ENCODE results near the gene RPS6KA5. TPM values are rescaled to one million over a fixed set of nuclear protein-coding genes. Genes with fewer than 3 reads are reported as not detected.
"Not testable (repeated sequence)": the region's sequence is repeated elsewhere in the genome, so short reads cannot be mapped to it uniquely, and the experiment has no call there.

RPS6KA5 gene
- total RNA-seq, 1 donor from 2014 or later = 4.1 TPM

DNA sequence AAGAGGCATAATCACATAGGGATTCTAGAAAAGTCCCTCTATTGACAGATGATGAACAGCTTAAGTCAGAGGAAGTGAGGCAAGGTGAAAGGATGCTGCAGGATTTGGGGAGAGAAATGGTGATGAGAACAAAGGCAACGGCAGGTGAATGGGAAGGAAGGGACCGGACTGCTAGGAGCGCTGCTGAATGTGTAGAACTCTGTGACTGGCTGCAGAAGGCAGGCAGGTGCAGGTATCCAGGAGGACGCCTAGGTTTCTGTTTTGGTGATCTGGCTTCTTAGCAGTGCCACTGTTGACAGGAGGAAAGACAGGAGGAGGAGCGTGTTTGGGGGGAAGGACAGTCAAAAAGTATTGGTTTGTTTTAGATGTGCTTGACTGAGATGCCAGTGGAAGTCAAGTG, 185.8 kb downstream of the RPS6KA5 start:
- no peak for DNase-seq (ENCODE audit: low spot score)

GRCh38 chr14:90871605-90872233, 188.7 kb downstream of the RPS6KA5 start:
- no peak for DNase-seq (ENCODE audit: low spot score)

GRCh38 chr14:90870950-90871604, 189.4 kb downstream of the RPS6KA5 start:
- peak; percentile 21 for DNase-seq (ENCODE audit: low spot score)

GRCh38 chr14:90867501-90867900, 192.9 kb downstream of the RPS6KA5 start:
- no peak for DNase-seq (ENCODE audit: low spot score)

DNA sequence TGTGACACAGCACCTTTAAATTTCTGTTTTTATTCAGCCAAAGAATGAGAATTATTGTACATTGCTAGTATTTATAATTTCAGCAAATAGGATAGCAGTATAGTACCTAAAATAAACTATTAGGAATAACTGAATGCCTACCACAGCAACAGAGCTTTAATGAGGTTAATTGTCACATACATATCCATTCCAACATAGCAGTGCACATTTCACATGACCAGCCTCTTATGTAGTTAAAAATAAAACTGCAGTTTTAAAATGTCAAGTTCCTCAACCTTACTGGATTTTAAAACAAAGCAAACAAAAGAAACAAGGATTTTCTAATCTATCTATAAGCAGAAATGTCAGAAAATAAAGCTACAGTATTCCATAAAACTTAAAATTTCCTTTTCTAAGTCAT, 193.6 kb downstream of the RPS6KA5 start:
- DNase-seq (ENCODE audit: low spot score) = no peak

DNA sequence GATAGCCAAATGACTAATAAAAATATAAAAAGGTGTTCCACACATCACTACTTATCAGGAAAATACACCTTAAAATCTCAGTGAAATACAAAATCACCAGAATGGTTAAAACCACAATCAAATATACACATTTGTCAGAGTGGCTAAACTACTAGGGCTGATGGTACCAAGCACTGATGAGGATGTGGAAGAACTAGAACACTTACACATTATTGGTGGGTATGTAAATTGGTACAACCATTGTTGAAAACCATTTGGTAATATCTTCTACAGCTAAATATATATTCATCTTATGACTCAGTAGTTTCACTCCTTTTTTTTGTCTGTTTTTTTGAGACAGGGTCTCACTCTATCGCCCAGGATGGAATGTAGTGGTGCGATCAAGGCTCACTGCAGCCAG, 195.7 kb downstream of the RPS6KA5 start:
- no peak for DNase-seq (ENCODE audit: low spot score)

DNA sequence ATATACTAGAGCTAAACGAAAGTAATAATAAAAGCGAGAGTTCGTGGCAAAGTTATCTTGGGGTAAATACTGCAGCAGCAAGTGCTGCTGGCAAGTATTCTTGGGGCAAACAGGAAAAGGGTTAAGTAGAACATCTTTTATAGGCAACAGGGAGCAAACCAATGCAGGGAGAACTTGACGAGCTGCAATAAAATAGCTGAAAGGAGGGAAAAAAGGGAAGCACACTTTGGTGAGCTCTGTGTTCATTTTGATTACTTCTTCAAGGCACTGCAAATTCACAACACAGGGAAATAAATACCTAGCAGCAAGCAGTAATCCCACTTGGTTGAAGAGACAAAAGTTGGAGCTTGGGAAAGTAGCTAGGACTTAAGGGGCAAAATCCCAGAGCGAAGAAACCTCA, 201.9 kb downstream of the RPS6KA5 start:
- no peak for DNase-seq (ENCODE audit: low spot score)

- DNase-seq (ENCODE audit: low spot score) = no peak
Measured at GRCh38 chr14:90857866-90858265, 202.6 kb downstream of the RPS6KA5 start.

DNA sequence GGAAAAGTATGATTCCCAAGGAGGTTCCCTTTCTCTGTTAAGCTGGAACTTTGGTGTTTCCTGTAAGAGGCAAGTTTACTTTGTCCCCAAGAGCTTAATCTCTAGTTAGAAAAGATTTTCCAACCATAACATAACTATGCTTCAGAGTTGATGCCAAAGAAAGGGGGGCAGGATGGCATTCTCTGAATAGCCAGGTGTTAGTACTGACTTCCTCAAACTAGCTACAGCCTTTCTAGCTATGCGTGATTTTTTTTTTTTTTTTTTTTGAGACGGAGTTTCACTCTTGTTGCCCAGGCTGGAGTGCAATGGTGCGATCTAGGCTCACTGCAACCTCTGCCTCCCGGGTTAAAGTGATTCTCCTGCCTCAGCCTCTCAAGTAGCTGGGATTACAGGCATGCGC, 204.3 kb downstream of the RPS6KA5 start:
- not testable (repeated sequence) for DNase-seq (ENCODE audit: low spot score)

DNA sequence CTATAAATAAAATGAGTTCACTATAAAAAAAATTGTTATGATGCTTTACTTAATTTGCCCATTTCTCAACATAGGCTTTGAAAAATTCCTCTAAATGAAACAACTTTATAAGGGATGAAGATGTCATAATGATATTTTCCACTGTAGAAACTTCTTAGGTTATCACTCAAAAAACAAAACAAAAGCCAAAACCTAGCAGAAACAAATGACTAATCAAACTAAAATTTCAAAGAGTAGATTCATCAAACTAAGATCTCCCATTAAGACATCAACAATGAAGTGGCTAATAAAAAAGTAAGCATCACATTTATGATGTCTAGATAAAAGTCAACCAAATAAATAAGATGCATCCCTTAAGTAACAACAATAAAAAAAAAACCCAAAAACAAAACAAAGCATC, 207.3 kb downstream of the RPS6KA5 start:
- no peak for DNase-seq (ENCODE audit: low spot score)

DNA sequence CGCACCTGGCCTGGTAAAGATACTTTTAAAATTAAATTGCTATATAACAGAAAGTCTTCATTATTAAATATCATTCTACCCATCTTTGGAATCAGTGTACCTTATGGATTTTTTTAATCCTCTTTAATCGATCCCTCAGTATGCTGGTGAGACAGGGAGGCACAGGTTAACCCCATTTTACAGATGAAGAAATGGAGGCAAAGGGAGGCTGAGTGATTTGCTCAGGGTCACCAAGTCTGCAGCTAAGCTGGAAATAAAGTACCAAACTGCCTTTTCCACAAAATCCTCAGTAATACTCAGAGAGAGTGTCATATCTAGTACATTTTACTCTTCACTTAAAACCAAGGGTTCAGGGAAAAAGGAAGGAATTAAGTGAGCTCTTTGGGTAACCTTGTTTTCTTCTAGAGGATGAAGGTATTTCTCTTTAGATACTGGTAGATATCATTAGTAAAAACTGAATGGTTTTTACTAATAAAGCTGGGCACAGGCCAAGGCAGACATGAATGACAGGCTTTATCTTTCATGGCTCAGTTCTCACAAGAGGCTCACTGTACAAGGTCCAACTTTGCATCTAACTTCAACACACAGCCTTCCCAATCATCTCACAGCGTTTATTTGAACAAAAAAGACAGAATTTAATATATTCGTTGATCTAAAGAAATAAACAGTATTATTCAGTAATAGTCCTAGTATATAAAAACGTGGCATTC, 209.0 kb downstream of the RPS6KA5 start:
- DNase-seq (ENCODE audit: low spot score) = no peak

DNA sequence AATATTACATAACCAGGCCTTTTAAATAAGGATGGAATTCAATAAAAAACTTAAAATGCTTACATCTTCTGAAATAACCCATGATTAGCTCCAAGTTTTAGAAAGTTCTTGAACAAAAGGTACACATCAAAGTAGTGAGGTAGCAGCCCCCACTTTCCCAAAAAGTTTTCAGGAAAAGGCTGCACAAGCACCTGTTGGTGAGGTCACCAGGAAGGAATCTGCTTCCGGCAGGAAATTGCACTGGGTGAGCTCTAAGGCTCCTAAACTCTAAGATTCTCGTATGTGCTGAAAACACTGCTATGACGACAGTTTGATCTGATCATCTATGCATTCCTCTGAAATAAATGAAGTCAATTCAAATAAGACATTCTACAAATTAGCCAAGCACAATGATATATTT, 210.0 kb downstream of the RPS6KA5 start:
- peak; percentile 32 for DNase-seq (ENCODE audit: low spot score)

GRCh38 chr14:90849787-90850444, 210.5 kb downstream of the RPS6KA5 start:
- DNase-seq (ENCODE audit: low spot score) = no peak

DNA sequence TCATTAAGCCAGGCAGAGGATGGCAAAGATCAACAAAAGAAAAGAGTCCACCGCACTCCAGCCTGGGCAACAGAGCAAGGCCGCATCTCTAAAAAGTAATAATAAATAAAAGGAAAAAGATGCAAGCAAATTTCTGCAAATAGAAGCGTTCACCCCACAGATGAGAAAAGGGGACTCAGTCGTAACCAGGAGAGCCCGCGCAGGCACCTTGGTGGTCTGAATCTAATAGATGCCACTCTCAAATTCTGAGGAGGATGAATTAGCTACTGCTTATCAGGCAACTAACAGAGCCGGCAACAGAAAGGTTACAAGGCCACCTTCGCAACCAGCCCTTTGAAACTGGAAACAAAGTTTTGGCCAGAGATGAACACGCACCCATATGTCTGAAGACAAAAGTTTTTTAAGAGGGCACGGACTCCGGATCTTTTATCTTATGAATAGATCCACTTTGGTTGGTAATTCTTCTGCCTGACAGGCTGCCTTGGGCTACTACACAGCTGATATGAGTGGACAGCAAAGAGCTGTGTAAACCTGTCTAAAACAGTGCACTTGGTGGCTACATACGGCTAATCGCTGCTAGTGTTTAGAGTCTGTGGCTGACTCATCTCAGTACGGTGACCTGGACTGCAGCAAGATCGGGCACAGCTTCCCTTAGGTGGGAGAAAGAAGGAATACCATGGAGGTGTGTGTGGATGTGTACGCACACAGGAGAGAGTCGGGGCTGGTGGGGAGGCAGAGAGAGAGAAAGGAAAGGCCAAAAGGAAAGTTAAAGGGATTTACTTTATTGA, 211.3 kb downstream of the RPS6KA5 start:
- no peak for DNase-seq (ENCODE audit: low spot score)

GRCh38 chr14:90846511-90846910, 213.9 kb downstream of the RPS6KA5 start:
- no peak for DNase-seq (ENCODE audit: low spot score)

GRCh38 chr14:90844321-90844720, 216.1 kb downstream of the RPS6KA5 start:
- no peak for DNase-seq (ENCODE audit: low spot score)

DNA sequence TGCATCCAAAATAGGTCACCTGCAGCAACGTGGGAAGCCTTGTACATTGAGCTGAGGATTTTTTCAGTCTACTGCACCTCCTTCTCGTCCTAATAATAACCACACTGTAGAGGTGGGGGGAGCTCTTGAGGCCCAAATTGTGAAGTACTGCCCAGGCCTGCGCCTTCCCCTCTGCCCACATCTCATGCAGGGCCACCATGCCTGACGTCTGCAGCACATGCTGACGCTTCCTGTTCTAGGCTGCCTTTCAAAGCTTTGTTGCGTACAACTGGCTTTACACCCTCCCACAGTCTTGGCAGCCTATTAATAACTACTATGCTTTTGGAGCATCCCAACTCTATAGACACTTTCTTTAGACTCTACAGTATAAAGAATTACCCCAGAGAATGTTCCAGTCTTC, 217.7 kb downstream of the RPS6KA5 start:
- DNase-seq (ENCODE audit: low spot score) = no peak

GRCh38 chr14:90840667-90841066, 219.8 kb downstream of the RPS6KA5 start:
- not testable (repeated sequence) for DNase-seq (ENCODE audit: low spot score)

- no peak for DNase-seq (ENCODE audit: low spot score)
Measured at GRCh38 chr14:90839889-90840266, 220.6 kb downstream of the RPS6KA5 start.

GRCh38 chr14:90839024-90839888, 221.2 kb downstream of the RPS6KA5 start:
- peak; percentile 33 for DNase-seq (ENCODE audit: low spot score)

- not testable (repeated sequence) for DNase-seq (ENCODE audit: low spot score)
Measured at GRCh38 chr14:90838531-90838930, 221.9 kb downstream of the RPS6KA5 start.
